ENCODE results near the gene PGAM5.
"Not testable (repeated sequence)": the region's sequence is repeated elsewhere in the genome, so short reads cannot be mapped to it uniquely, and the experiment has no call there.

Gene PGAM5

DNA sequence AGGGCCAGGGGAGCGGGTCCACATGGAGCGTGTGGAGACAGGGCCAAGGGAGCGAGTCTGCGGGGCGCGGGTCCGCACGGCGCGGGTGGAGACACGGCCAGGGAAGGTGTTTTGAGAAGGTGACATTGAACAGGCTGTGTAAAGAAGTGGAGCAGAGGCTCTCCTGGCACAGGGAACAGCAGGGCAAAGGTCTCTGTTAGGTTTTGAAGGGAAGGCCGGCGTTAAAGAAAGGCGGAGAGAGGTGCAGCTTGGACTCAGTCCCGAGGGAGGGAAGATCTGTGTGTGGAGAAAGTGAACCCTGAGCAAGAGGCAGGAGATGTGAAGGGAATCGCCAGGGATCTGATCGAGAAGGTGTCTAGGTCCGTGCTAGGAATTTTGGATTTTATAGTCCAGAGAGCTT, 21.4 kb upstream of the PGAM5 start:
- DNase-seq (ENCODE audit: low spot score), result no peak

DNA sequence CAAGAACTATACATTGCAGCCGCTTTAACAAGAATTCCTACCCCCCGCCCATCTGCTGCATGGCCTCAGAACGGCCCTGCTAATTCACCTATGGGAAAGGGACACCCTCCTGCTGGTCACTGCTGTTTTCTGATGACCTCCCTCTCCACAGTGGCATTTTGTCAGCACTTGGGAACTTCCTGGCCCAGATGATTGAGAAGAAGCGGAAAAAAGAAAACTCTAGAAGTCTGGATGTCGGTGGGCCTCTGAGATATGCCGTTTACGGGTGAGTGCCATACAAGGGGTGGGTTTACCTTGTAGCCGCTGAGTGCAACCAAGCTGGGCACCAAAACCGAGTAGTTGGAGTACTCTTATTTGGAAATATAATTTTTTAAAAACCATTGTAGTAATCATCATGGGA, 20.5 kb upstream of the PGAM5 start:
- no peak for DNase-seq (ENCODE audit: low spot score)

DNA sequence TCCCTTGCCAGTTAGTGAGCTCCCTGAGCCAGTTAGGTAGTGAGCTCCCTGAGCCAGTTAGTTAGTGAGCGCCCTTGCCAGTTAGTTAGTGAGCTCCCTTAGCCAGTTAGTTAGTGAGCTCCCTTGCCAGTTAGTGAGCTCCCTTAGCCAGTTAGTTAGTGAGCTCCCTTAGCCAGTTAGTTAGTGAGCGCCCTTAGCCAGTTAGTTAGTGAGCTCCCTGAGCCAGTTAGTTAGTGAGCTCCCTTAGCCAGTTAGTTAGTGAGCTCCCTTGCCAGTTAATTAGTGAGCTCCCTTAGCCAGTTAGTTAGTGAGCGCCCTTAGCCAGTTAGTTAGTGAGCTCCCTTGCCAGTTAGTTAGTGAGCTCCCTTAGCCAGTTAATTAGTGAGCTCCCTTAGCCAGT, 18.6 kb upstream of the PGAM5 start:
- DNase-seq (ENCODE audit: low spot score), result not testable (repeated sequence)

DNA sequence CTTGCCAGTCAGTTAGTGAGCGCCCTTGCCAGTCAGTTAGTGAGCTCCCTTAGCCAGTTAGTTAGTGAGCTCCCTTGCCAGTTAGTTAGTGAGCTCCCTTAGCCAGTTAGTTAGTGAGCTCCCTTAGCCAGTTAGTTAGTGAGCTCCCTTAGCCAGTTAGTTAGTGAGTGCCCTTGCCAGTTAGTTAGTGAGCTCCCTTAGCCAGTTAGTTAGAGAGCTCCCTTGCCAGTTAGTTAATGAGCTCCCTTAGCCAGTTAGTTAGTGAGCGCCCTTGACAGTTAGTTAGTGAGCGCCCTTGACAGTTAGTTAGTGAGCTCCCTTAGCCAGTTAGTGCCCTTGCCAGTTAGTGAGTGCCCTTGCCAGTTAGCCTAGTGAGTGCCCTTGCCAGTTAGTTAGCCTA, 15.8 kb upstream of the PGAM5 start:
- DNase-seq (ENCODE audit: low spot score), result not testable (repeated sequence)

DNA sequence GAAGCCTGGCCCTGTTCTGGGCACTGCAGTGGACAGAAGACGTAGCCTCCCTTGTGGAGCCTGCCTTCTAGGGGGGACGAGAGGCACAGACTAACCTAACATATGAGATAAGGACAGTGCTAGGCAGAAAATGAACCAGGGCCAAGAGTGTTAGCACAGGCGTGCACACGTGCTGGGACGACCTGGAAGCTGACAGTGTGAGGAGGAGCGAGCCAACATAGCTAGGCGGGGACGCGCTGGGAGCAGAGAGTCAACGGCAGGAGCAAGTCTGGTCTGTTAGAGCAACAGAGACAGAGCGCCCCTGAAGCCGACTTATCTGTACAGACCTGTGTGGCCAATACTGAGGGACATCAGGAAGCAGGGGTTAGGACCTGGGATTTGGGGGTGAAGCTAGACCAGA, 15.2 kb upstream of the PGAM5 start:
- DNase-seq (ENCODE audit: low spot score), result no peak

DNA sequence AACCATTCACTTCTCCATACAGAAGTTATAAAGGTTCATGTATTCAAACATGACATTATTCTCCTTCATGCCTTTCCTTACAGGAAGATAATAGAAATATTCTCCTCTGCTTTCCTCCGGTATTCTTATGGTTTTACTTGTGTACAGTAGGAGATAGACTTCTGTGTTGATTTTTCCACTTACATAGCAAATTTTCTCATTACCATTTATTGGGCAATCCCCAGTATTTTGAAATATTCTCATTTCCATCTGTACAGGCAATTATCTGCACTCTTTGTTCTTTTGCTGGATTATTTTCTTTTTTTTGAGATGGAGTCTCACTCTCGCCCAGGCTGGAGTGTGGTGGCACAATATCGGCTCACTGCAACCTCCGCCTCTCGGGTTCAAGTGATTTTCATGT, 12.3 kb upstream of the PGAM5 start:
- DNase-seq (ENCODE audit: low spot score), result no peak

DNA sequence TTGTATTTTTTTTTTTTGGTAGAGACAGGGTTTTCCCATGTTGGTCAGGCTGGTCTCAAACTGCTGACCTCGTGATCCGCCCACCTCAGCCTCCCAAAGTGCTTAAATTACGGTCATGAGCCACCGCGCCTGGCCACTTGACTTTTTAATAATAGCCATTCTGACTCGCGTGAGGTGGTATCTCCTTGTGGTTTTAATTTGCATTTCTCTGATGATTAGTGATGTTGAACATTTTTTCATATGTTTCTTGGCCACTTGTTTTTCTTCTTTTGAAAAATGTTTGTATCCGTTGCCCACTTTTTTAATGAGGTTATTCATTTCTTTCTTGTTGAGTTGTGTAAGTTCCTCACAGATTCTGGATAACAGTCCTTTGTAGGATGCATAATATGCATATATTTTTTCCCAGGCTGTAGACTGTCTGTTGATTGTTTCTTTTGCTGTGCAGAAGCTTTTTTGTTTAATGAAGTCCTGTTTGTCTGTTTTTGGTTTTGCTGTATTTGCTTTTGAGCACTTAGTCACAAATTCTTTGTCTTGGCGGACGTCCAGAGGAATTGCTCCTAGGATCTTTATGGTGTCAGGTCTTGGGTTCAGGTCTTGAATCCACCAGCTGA, 10.3 kb upstream of the PGAM5 start:
- DNase-seq (ENCODE audit: low spot score), result no peak

DNA sequence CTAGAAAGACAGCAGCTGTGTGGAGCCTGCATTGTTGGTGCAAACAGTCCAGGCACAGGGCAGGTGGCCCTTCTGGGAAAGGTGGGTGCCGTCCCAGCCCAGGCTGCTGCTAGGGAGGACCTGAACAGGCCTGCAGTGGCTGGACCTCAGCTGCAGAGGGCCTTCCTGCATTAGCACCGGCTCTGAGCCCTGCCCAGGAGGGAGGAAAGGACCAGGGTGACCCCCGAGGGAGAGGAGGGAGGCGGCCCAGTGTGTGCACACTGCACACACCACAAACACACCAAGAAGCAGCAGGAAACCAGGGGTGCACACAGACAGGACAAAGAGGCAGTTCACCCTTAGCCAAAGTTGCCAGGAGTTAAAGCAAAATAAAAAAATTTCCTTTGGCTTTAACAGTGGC, 8.0 kb upstream of the PGAM5 start:
- no peak for DNase-seq (ENCODE audit: low spot score)

DNA sequence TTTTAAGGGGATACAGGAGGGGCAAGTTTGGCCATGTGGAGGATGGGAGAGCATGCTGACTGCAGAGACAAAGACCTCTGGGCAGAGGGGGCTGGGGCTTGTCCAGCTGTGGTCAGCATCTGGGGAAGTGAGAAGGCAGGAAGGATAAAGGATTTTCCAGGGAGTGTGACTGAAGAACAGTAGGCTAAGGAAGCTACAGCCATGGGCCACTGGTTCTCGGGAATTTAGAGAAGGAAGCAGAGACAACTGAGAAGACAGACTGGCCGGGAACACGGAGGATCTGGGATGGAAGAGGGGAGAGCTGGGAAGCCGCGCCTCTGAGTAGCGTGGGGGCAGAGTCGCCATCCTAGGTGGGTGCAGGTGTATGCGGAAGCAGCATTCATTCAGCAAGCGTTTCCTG, 7.0 kb upstream of the PGAM5 start:
- DNase-seq (ENCODE audit: low spot score), result no peak

DNA sequence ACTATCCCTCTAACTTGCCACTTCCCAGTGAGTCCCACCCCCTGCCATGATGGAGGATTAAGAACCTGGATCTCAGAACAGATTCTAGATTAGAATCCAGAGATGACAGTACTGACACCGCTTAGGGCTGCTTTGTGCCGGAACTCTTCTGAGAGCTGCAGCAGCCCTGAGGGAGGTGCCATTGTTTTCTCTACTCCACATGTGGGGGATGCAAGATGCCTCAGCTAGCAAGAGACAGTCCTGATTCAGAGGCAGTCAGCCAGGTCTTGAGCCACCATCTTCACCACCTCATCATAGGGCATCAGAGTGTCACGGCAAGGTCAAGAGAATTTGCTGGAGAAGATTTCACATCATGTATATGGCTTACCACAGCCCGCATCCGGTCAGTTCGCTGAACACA, 3.4 kb upstream of the PGAM5 start:
- no peak for DNase-seq (ENCODE audit: low spot score)

DNA sequence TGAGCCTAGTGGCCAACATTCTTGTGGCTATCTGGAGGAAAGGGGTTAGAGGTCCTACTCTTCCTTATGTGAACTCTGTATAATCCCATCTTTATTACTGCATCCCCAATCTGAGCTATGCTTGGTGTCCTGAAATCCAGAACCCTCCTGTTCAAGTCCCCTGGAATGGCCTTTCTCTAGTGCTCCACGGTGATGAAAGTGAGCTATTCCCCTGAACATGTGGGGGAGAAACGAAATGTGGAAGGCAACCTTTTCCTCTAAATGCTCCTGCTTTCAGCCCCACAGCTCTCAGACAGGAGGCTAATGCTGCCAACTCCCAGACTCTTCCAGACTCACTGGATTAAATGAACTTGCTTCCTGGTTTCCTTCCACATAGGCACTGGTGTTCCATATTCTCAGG, 2.5 kb upstream of the PGAM5 start:
- DNase-seq (ENCODE audit: low spot score), result no peak

DNA sequence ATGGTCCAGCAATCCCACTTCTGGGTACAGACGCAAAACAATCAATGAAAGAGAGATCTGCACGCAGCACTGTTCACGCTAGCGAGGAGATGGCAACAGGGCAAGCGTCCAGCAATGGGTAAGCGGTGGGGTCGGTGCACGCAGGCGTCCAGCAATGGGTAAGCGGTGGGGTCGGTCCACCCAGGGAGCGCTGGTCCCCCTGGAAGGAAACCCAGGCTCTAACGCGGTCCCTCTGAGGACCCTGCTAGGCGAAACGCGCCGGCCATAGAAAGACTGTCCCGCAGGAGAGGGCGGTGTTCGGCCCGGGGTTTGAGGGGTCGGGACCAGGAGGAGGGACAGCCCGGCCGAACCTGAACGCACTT, 618 bp upstream of the PGAM5 start:
- no peak for DNase-seq (ENCODE audit: low spot score)

DNA sequence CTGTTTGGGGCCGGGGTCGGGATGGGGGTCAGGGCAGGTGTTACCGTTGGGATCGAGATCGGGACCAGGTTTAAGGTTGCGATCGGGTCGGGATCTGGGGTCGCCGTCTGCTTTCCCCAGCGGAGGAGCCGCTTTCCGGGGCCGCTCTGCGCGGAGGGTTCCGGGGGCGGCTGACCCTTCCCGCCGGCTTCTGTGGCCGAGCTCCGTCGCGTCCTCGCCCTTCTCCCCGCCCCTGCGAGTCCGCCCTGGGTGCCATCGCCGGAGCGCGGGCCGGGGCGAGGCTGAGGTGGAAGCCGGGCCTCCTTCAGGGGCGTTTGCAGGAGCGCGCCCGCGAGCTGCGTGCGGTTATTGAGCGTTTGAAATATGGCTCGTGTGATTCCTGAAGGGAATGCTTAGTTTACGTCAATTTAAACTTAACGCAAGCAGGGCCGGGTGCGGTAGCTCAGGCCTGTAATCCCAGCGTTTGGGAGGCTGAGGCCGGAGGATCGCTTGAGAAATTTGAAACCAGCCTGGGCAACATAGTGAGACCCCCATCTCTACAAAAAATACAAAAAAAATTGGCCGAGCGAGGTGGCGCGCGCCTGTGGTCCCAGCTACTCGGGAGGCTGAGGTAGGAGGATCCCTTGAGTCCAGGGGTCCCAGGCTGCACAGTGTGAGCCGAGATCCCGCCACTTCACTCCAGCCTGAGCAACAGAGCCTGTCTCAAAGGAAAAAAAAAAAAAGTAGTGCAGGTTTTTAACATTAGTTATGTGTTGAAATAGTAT, 620 bp downstream of the PGAM5 start:
- no peak for DNase-seq (ENCODE audit: low spot score)

DNA sequence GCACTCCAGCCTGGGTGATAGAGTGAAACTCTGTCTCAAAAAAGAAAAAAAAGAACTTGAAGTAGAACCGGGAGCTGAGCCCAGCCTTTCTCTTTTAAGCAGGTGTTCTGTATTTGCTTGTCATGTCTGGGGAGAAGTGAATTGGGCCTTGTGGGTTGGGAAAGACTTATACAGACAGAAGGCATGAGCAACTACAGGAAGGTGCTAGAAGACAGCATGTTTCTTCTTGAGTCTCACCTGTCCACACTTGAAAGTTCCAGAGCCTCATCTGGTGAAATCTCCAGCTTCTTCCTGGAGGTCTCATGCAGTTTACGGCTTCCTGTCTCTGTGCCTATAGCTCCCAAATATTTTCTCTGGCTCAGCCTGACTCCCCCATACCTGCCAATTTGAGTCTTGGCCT, 2.5 kb downstream of the PGAM5 start:
- no peak for DNase-seq (ENCODE audit: low spot score)

DNA sequence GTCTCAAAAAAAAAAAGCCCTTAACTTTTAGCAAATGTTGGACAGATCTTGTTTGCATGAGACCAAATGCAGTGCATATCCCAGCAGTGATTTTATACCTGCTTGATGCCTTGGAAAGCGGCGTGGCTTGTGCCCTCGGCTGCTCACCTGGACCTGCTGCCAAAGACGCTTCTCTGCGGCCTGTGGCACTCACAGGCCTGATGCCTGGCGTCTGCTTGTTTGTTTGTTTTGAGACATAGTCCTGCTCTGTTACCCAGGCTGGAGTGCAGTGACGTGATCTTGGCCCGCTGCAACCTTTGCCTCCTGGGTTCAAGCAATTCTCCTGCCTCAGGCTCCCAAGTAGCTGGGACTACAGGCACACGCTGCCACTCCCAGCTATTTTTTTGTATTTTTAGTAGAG, 5.2 kb downstream of the PGAM5 start:
- no peak for DNase-seq (ENCODE audit: low spot score)

DNA sequence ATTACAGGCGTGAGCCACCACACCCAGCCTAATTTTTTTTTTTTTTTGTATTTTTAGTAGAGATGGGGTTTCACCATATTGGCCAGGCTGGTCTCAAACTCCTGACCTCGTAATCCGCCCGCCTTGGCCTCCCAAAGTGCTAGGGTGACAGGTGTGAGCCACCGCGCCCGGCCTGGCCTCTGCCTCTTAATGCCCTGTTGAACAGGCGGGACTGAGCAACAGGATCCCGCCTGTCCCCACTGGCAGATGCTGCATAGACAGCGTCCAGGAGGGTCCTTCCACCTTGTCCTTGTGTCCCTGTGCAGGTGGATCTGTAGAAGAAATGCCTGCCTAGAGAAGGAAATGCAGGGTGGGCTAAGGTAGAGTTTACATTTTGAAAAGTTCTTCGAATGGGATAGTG, 5.7 kb downstream of the PGAM5 start:
- DNase-seq (ENCODE audit: low spot score), result no peak

DNA sequence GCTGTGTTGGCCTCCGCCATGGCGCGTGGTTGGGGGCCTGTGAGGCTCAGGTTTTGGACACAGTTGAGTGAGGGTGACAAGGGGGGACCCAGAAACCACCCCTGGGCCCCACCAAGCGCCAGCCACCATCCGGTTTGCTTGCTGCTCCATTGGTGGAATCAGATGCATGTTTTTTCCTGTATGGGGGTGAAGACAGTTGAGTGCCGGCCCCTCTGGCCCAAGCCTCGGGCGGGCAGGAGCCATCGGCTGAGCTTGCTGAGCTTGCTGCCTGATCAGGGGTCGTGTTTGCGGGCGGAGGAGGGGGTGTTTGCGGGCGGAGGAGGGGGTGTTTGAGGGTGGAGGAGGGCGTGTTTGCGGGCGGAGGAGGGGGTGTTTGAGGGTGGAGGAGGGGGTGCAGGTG, 6.4 kb downstream of the PGAM5 start:
- DNase-seq (ENCODE audit: low spot score), result no peak

DNA sequence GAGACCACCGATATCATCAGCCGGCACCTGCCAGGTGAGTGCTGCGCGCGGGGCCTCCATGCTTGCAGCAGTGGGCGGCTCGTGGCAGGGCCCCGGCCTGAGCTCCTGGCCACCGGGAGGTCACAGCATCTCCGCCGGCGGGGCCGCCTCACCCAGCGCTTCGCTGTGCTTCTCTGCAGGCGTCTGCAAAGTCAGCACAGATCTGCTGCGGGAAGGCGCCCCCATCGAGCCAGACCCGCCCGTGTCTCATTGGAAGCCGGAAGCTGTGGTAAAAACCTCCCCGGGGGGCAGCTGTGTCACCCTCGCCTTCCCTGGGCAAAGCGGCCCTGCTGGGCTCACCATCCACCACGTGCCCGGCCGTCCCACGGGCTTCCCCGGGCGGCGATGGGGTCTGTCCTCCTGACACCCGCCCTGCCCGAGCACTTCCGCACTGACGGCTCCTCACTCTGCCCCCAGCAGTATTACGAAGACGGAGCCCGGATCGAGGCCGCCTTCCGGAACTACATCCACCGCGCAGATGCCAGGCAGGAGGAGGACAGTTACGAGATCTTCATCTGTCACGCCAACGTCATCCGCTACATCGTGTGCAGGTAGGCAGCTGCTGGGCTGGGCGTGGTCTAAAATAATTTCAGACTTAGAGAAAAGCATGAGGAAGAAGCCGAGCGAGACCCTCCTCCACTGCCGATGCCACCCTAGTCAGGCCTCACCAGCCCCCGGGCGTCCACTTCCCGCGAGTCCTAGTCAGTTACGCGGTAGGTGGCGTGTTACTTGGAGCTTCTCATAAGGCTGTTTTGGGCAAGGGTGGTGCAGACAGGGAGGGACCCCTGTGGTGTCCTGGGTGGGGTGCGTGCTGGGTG, 7.1 kb downstream of the PGAM5 start:
- no peak for DNase-seq (ENCODE audit: low spot score)

DNA sequence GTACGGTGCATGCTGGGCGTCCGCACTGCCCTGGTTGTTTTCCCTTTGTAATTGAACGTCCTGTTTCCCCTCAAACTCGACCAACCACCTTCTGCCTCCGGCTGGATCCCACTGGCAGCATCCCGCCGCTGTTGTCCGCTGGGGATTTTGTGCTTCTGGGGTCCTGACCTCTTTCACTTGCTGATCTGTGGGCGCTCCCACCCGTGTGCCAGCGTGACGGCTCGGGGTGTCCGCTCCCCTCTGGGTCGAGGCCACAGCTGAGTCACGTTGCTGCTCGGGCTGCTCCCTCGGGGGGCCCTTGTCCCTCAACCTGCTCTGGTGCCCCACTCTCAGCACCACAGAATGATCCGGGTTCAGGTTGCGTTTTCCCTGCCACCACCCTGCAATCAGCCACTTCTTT, 8.0 kb downstream of the PGAM5 start:
- DNase-seq (ENCODE audit: low spot score), result no peak

DNA sequence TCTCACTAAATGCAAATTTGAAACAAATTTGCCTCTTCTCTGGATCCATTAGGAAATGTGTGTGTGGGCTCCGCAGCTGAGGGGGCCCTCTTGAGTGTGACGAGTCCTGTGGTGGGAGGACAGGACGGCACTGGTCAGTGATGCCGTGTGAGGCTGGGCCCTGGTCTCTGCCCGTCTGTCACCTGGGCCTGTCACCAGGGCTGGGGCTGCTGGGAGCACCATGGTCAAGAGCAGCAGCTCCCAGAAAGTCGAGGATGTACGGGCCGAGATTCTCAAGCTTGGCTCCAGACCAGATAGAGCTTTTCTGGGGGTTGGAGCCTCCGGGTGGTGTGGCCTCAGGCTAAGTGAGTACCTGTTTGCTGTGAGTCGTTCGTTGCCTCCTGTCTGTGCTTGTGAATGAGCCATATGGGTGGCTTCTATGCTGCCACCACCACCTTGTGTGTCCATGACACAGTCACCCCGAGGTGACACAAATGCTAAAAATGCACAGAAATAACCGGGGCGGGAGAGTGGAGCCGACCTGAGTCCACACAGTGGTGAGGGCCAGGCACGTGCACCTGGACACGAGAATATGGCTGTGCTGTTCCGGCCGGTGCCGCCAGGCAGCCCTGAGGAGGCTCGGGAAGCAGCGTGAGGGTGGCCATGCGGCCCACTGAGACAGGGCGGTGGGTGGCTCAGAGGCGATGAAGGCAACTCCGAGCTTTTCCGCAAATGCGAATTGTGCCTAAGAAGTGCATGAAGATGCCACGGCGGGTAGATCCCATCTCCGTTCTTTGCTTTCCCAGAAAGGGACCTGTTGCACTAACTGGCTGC, 8.7 kb downstream of the PGAM5 start:
- DNase-seq (ENCODE audit: low spot score), result no peak

DNA sequence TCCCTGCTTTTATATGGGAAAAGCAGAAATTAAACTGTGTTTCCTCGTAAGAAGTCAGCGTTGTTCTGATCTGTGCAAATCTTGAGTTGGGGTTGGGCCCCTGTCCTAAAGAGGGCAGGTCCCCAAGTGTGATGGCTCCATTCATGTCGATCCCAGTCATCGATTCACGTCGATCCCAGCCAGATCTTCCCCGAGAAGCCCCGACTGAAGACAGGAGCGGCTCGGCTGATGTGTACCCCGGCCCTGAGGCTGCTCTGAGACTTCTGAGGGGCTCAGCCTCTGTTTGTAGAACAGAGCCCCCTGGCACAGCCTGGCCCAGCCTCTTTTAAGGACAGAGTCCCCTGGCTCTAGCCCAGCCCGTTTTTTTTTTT, 9.3 kb downstream of the PGAM5 start:
- DNase-seq (ENCODE audit: low spot score), result no peak

DNA sequence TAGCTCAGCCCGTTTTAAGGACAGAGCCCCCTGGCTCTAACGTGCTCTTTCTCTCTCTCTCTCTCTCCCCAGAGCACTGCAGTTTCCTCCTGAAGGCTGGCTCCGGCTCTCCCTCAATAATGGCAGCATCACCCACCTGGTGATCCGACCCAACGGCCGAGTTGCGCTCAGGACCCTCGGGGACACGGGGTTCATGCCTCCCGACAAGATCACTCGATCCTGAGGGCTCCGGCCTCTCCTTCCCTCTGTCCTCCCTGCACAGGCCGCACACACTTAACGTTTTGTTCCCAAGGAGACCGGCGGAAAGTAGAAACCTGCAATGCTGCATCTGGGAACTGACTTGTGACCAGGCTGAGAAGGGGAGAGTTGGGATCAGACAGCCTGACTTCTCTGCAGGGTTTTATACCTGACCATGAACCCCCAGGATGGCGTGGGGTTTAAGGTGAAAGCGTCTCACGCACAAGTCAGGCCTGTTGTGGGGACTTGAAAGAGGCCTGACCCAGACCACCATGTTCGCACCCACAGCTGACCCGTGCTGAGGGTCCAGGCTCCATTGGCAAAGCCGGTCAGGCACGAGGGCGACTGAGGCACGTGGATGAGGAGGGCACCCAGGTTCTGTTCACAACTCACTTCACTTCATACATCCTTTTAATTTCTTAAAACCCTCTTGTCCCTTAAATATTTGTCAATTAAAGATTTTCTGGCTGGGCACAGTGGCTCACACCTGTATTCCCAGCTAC, 10.1 kb downstream of the PGAM5 start:
- DNase-seq (ENCODE audit: low spot score), result no peak
